Sigmoid colon (tissue), 7 donors: ENCODE results near the gene ABCB8. TPM values are rescaled to one million over a fixed set of nuclear protein-coding genes. Genes with fewer than 3 reads are reported as not detected.
A peak's percentile ranks its signal among the peaks of the same experiment; 100 is the strongest.

Experiments used
- DNase-seq: peaks from one replicate; pipeline ENCODE4 v3.0.0-alpha.2; 2019
- H3K27ac ChIP-seq, 4 donors: fragments of 200-600 bp; sonication (generic); one replicate each; pipeline ENCODE4 v1.5.1; 2016 to 2019; ENCODE audit warnings: mild to moderate bottlenecking in 1 of 4
- H3K27me3 ChIP-seq, 3 donors: fragments of 200-600 bp; sonication (generic); one replicate each; pipeline ENCODE4 v1.5.1; 2019; ENCODE audit warnings: mild to moderate bottlenecking in 1 of 3
- H3K36me3 ChIP-seq, 4 donors: fragments of 200-600 bp; sonication (generic); one replicate each; pipeline ENCODE4 v1.5.1; 2016 to 2019
- H3K4me1 ChIP-seq, 4 donors: fragments of 200-600 bp; sonication (generic); one replicate each; pipeline ENCODE4 v1.5.1; 2017 to 2019
- H3K4me3 ChIP-seq, 4 donors: fragments of 200-600 bp; sonication (generic); one replicate each; pipeline ENCODE4 v1.5.1; 2017 to 2019; ENCODE audit warnings: mild to moderate bottlenecking in 2 of 4, moderate library complexity in 1 of 4
- H3K9me3 ChIP-seq, 4 donors: fragments of 200-600 bp in 3 of 4; sonication (generic) in 3 of 4; one replicate each; pipeline versions ENCODE4 v1.5.1 to v1.6.1; 2013 to 2019
- EP300 ChIP-seq, 4 donors: sonication (generic); formaldehyde crosslinking; IDR thresholded peaks; one replicate each; pipeline ENCODE4 v1.6.1; 2017; ENCODE audit warnings: antibody characterized with exemption in 4 of 4
- POLR2A ChIP-seq, 2 donors: fragments of 450-650 bp; IDR thresholded peaks; one replicate each; pipeline ENCODE4 v1.6.1; 2016; ENCODE audit warnings: antibody characterized with exemption in 2 of 2, mild to moderate bottlenecking in 2 of 2, moderate library complexity in 2 of 2
- POLR2AphosphoS5 ChIP-seq, 4 donors: sonication (generic); formaldehyde crosslinking; IDR thresholded peaks; one replicate each; pipeline ENCODE4 v1.6.1; 2017; ENCODE audit warnings: antibody characterized with exemption in 4 of 4
- WGBS, 2 donors: extraction: QIAGEN DNeasy Blood & Tissue Kit; methylation state at CpG; one replicate each; pipeline ENCODE4 v1.1.7; 2013; 5-methylcytosine and 5-hydroxymethylcytosine counted together
- intact Hi-C: fragments of 100-400 bp; cut with DNase I; formaldehyde crosslinking; loops from one replicate; pipeline ENCODE4 v1.15.1; 2023
- polyA plus RNA-seq, 3 donors: library from polyadenylated mRNA; stranded (reverse); fragments of 200-250 nt; gene quantifications; one replicate each; pipeline ENCODE4 v1.2.3, GENCODE V29; 2013
- total RNA-seq, 4 donors: library from RNA; depleted of rRNA; stranded (reverse); fragments of >200 nt; gene quantifications; one replicate each; pipeline ENCODE4 v1.1.0, GENCODE V29; 2016
- TF ChIP-seq, protein P1 (sequence below), 4 experiments: fragments of 450-650 bp in 3 of 4; fragments of 200-600 bp in 1 of 4; IDR thresholded peaks; one replicate each; pipeline ENCODE4 v1.5.1; 2016 to 2019; ENCODE audit warnings: antibody characterized with exemption in 4 of 4, mild to moderate bottlenecking in 3 of 4, moderate library complexity in 2 of 4
- donor health status: healthy with polysubstance abuse.
- donor health status: Bipolar disorder and iron deficiency.
- donor health status: healthy.

ABCB8 gene
- total and polyA plus RNA-seq, 7 donors = 3.0 to 32.8 (median 18.3) TPM

DNA sequence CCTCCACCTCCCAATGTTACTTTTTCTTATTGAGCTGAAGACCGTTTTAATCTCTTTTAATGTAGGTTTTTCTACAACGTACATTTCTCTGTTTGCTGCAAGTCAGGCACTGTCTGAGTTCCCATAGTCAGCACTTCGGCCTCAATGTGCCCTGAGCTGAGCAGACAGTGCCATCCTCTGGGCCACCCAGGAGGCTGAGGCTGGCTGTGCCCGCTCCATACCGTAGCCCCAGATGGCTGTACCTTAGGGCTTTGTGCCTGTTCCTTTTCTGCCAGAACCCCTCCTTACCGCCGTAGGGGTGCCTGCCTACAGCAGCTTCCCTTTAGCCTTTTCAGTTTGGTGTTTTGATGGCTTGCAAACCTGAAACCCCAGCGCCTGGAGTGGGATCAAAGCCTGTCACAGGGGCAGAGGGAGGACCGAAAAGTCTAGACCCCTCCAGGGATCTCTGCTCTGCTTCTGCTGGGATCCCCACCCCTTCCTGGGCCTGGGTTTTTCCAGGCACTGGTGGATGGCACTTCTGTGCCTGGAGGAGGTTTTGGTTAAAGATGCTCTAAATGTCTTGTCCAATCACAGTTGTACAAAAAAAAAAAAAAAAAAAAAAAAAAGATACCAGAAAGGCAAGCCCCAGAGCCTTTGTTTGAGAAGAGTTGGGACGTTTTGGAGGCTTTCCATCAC lies 67.0 kb downstream of the ABCB8 start:
- DNase-seq = no peak
- WGBS, 2 donors = 77 to 83% methylated on average over 10 of the region's 10 CpGs
- no peak overlapping the region for H3K4me3 ChIP-seq
- H3K36me3 ChIP-seq = peaks cover 0 to 3% (median 1%) of the 10 kb centered on the region in 4 donors
- intact Hi-C loops = no loop called here
- H3K9me3 ChIP-seq = no peaks in the 10 kb centered on the region
- TF ChIP-seq EP300 (IDR thresholded peaks at IDR 0.05) = no peak
- no peak for TF ChIP-seq POLR2AphosphoS5 (IDR thresholded peaks at IDR 0.05)
- TF ChIP-seq, protein P1, sequence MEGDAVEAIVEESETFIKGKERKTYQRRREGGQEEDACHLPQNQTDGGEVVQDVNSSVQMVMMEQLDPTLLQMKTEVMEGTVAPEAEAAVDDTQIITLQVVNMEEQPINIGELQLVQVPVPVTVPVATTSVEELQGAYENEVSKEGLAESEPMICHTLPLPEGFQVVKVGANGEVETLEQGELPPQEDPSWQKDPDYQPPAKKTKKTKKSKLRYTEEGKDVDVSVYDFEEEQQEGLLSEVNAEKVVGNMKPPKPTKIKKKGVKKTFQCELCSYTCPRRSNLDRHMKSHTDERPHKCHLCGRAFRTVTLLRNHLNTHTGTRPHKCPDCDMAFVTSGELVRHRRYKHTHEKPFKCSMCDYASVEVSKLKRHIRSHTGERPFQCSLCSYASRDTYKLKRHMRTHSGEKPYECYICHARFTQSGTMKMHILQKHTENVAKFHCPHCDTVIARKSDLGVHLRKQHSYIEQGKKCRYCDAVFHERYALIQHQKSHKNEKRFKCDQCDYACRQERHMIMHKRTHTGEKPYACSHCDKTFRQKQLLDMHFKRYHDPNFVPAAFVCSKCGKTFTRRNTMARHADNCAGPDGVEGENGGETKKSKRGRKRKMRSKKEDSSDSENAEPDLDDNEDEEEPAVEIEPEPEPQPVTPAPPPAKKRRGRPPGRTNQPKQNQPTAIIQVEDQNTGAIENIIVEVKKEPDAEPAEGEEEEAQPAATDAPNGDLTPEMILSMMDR (IDR thresholded peaks at IDR 0.05) = no peak
- TF ChIP-seq POLR2A (IDR thresholded peaks at IDR 0.05) = no peak
- H3K4me1 ChIP-seq = peaks cover 0 to 48% (median 33%) of the 10 kb centered on the region in 4 donors
- H3K27ac ChIP-seq = peak overlapping the region in 1 of 4 donors; percentile 28
- H3K27me3 ChIP-seq = no peaks in the 10 kb centered on the region

DNA sequence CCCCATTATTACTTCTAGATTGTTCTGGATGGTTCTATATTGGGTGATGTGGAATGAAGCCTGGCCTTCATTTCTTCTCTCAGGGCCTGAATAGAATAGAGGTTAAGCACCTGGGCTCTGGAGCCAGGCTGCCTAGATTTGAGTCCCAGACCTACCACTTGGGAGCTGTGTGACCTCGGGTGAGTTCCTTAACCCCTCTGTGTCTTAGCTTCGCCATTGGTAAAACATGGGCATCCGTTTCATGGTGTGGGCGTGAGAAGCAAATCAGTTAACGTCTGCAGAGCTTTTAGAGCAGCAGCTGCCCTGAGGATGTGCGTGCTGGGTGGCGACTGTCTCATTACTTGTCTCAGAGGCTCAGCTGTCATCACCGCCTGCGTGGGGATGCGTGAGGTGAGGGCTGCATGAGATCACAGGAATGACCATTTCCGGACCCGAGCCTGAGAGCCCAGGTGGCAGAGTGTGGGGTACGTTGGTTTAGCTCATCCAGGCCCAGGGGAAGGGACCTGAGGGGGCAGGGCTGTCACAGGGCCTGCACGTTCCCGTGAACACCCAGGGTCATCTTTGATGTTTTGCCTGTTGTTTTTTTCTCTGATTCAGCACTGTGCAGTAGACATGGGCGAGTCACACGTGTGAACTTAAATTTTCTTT lies 67.7 kb downstream of the ABCB8 start:
- no peak overlapping the region for H3K4me3 ChIP-seq
- intact Hi-C loops = no loop called here
- H3K36me3 ChIP-seq = peaks cover 0 to 3% (median 1%) of the 10 kb centered on the region in 4 donors
- no peak for DNase-seq
- H3K4me1 ChIP-seq = peaks cover 0 to 45% (median 31%) of the 10 kb centered on the region in 4 donors
- H3K9me3 ChIP-seq = no peaks in the 10 kb centered on the region
- no peak overlapping the region for H3K27ac ChIP-seq
- WGBS, 2 donors = 86 to 88% methylated on average over 17 of the region's 17 CpGs
- TF ChIP-seq POLR2A (IDR thresholded peaks at IDR 0.05) = no peak
- no peak for TF ChIP-seq EP300 (IDR thresholded peaks at IDR 0.05)
- TF ChIP-seq POLR2AphosphoS5 (IDR thresholded peaks at IDR 0.05) = no peak
- TF ChIP-seq, protein P1 (IDR thresholded peaks at IDR 0.05) = no peak
- no peaks in the 10 kb centered on the region for H3K27me3 ChIP-seq

Other genes starting within 250 kb of the ABCB8 start
- gene TMEM176B, start 228.1 kb upstream of the ABCB8 start, total RNA-seq = 10 to 100 TPM; 47.4 to 52.3 (median 48.3) TPM
- 100 to 1,000 TPM; 144 to 246 (median 151) TPM for gene TMEM176B, start 228.1 kb upstream of the ABCB8 start, polyA plus RNA-seq
- gene TMEM176A, start 227.7 kb upstream of the ABCB8 start, total RNA-seq = 10 to 100 TPM; 19.9 to 28.1 (median 24.1) TPM
- 100 to 1,000 TPM; 126 to 150 (median 127) TPM for gene TMEM176A, start 227.7 kb upstream of the ABCB8 start, polyA plus RNA-seq
- gene AOC1, start 175.9 kb upstream of the ABCB8 start, total RNA-seq = 1 to 10 TPM in 1 of 4 donors, not detected in 3; 1.4 TPM
- gene AOC1, start 175.9 kb upstream of the ABCB8 start, polyA plus RNA-seq = 100 to 1,000 TPM in 1 of 3 donors, 10 to 100 TPM in 2; 30.6 to 155 (median 64.0) TPM
- gene KCNH2, start 50.1 kb upstream of the ABCB8 start, total RNA-seq = 100 to 1,000 TPM in 1 of 4 donors, 10 to 100 TPM in 3; 40.6 to 107 (median 85.2) TPM
- 1 to 10 TPM in 2 of 3 donors, under 1 TPM in 1; 0.46 to 7.3 (median 1.2) TPM for gene KCNH2, start 50.1 kb upstream of the ABCB8 start, polyA plus RNA-seq
- gene NOS3, start 37.4 kb upstream of the ABCB8 start, total RNA-seq = 1 to 10 TPM; 1.3 to 7.2 (median 2.9) TPM
- gene NOS3, start 37.4 kb upstream of the ABCB8 start, polyA plus RNA-seq = 1 to 10 TPM in 2 of 3 donors, under 1 TPM in 1; 0.23 to 6.1 (median 1.2) TPM
- gene ATG9B, start 4.0 kb upstream of the ABCB8 start, total RNA-seq = not detected
- gene ATG9B, start 4.0 kb upstream of the ABCB8 start, polyA plus RNA-seq = 1 to 10 TPM in 2 of 3 donors, not detected in 1; 1.2 to 1.6 TPM
- gene ASIC3, start 20.1 kb downstream of the ABCB8 start, total RNA-seq = 1 to 10 TPM; 1.8 to 8.6 (median 4.5) TPM
- 1 to 10 TPM in 2 of 3 donors, under 1 TPM in 1; 0.46 to 3.1 (median 3.0) TPM for gene ASIC3, start 20.1 kb downstream of the ABCB8 start, polyA plus RNA-seq
- gene CDK5, start 29.4 kb downstream of the ABCB8 start, total RNA-seq = 1 to 10 TPM; 6.9 to 8.3 (median 7.7) TPM
- gene CDK5, start 29.4 kb downstream of the ABCB8 start, polyA plus RNA-seq = 10 to 100 TPM in 1 of 3 donors, 1 to 10 TPM in 2; 6.0 to 10.6 (median 9.8) TPM
- 100 to 1,000 TPM in 1 of 4 donors, 10 to 100 TPM in 3; 56.9 to 124 (median 91.7) TPM for gene SLC4A2, start 31.1 kb downstream of the ABCB8 start, total RNA-seq
- 100 to 1,000 TPM in 1 of 3 donors, 10 to 100 TPM in 2; 12.3 to 114 (median 23.4) TPM for gene SLC4A2, start 31.1 kb downstream of the ABCB8 start, polyA plus RNA-seq
- gene FASTK, start 52.4 kb downstream of the ABCB8 start, total RNA-seq = 10 to 100 TPM; 61.5 to 80.0 (median 69.9) TPM
- 100 to 1,000 TPM in 1 of 3 donors, 10 to 100 TPM in 2; 61.3 to 124 (median 65.0) TPM for gene FASTK, start 52.4 kb downstream of the ABCB8 start, polyA plus RNA-seq
- gene TMUB1, start 55.0 kb downstream of the ABCB8 start, total RNA-seq = 10 to 100 TPM; 33.4 to 48.9 (median 41.9) TPM
- 10 to 100 TPM; 45.0 to 74.6 (median 47.4) TPM for gene TMUB1, start 55.0 kb downstream of the ABCB8 start, polyA plus RNA-seq
- gene AGAP3, start 58.0 kb downstream of the ABCB8 start, total RNA-seq = 10 to 100 TPM; 34.2 to 89.7 (median 40.9) TPM
- 10 to 100 TPM; 27.7 to 42.3 (median 33.6) TPM for gene AGAP3, start 58.0 kb downstream of the ABCB8 start, polyA plus RNA-seq
- not detected for gene GBX1, start 139.2 kb downstream of the ABCB8 start, total RNA-seq
- not detected for gene GBX1, start 139.2 kb downstream of the ABCB8 start, polyA plus RNA-seq
- gene ASB10, start 158.8 kb downstream of the ABCB8 start, total RNA-seq = not detected
- not detected for gene ASB10, start 158.8 kb downstream of the ABCB8 start, polyA plus RNA-seq
- gene H2BK1, start 182.0 kb downstream of the ABCB8 start, total RNA-seq = not detected
- gene H2BK1, start 182.0 kb downstream of the ABCB8 start, polyA plus RNA-seq = not detected
- 10 to 100 TPM; 25.8 to 34.6 (median 30.2) TPM for gene ABCF2, start 198.8 kb downstream of the ABCB8 start, total RNA-seq
- 10 to 100 TPM; 18.3 to 34.6 (median 19.8) TPM for gene ABCF2, start 198.8 kb downstream of the ABCB8 start, polyA plus RNA-seq
- 10 to 100 TPM; 14.3 to 36.3 (median 18.9) TPM for gene CHPF2, start 204.0 kb downstream of the ABCB8 start, total RNA-seq
- 10 to 100 TPM in 1 of 3 donors, 1 to 10 TPM in 2; 5.4 to 27.9 (median 5.5) TPM for gene CHPF2, start 204.0 kb downstream of the ABCB8 start, polyA plus RNA-seq
- gene SMARCD3, start 220.2 kb downstream of the ABCB8 start, total RNA-seq = 10 to 100 TPM; 38.8 to 63.1 (median 51.6) TPM
- 10 to 100 TPM in 1 of 3 donors, 1 to 10 TPM in 2; 4.2 to 15.6 (median 9.5) TPM for gene SMARCD3, start 220.2 kb downstream of the ABCB8 start, polyA plus RNA-seq